ENCODE measurements around the gene IFT80. TPM values are rescaled to one million over a fixed set of nuclear protein-coding genes. Genes with fewer than 3 reads are reported as not detected.

The IFT80 gene
- total and polyA plus RNA-seq, 2 experiments from 2014 or later = 14.1 to 33.0 TPM

DNA sequence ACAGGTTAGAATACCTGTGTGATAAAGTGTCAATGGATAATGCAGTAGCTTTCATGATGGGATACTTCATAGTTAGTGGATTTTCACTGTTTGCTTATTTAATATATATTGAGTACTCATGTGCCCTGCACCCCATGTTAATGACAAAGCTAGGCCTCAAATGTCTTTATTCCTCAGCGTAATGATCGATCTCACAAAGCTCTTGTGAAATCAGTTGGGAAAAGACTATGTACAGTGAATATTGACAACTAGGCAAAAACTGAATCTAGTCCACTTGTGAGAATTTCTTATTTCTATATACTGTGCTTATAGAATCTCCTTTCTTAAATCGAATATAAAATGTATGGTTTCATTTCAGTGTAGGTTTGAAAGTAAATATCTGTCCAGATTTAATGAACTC lies 18.3 kb upstream of the IFT80 start (continued):
- TF ChIP-seq, protein P1, sequence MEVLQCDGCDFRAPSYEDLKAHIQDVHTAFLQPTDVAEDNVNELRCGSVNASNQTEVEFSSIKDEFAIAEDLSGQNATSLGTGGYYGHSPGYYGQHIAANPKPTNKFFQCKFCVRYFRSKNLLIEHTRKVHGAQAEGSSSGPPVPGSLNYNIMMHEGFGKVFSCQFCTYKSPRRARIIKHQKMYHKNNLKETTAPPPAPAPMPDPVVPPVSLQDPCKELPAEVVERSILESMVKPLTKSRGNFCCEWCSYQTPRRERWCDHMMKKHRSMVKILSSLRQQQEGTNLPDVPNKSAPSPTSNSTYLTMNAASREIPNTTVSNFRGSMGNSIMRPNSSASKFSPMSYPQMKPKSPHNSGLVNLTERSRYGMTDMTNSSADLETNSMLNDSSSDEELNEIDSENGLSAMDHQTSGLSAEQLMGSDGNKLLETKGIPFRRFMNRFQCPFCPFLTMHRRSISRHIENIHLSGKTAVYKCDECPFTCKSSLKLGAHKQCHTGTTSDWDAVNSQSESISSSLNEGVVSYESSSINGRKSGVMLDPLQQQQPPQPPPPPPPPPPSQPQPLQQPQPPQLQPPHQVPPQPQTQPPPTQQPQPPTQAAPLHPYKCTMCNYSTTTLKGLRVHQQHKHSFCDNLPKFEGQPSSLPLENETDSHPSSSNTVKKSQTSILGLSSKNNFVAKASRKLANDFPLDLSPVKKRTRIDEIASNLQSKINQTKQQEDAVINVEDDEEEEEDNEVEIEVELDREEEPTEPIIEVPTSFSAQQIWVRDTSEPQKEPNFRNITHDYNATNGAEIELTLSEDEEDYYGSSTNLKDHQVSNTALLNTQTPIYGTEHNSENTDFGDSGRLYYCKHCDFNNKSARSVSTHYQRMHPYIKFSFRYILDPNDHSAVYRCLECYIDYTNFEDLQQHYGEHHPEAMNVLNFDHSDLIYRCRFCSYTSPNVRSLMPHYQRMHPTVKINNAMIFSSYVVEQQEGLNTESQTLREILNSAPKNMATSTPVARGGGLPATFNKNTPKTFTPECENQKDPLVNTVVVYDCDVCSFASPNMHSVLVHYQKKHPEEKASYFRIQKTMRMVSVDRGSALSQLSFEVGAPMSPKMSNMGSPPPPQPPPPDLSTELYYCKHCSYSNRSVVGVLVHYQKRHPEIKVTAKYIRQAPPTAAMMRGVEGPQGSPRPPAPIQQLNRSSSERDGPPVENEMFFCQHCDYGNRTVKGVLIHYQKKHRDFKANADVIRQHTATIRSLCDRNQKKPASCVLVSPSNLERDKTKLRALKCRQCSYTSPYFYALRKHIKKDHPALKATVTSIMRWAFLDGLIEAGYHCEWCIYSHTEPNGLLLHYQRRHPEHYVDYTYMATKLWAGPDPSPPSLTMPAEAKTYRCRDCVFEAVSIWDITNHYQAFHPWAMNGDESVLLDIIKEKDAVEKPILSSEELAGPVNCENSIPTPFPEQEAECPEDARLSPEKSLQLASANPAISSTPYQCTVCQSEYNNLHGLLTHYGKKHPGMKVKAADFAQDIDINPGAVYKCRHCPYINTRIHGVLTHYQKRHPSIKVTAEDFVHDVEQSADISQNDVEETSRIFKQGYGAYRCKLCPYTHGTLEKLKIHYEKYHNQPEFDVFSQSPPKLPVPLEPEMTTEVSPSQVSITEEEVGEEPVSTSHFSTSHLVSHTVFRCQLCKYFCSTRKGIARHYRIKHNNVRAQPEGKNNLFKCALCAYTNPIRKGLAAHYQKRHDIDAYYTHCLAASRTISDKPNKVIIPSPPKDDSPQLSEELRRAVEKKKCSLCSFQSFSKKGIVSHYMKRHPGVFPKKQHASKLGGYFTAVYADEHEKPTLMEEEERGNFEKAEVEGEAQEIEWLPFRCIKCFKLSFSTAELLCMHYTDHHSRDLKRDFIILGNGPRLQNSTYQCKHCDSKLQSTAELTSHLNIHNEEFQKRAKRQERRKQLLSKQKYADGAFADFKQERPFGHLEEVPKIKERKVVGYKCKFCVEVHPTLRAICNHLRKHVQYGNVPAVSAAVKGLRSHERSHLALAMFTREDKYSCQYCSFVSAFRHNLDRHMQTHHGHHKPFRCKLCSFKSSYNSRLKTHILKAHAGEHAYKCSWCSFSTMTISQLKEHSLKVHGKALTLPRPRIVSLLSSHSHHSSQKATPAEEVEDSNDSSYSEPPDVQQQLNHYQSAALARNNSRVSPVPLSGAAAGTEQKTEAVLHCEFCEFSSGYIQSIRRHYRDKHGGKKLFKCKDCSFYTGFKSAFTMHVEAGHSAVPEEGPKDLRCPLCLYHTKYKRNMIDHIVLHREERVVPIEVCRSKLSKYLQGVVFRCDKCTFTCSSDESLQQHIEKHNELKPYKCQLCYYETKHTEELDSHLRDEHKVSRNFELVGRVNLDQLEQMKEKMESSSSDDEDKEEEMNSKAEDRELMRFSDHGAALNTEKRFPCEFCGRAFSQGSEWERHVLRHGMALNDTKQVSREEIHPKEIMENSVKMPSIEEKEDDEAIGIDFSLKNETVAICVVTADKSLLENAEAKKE (CRISPR knock-in tag; IDR thresholded peaks at IDR 0.05) = no peak
- TF ChIP-seq ZNF331 (CRISPR knock-in tag; IDR thresholded peaks at IDR 0.05; ENCODE audit: low read depth) = no peak
- TF ChIP-seq, protein P2, sequence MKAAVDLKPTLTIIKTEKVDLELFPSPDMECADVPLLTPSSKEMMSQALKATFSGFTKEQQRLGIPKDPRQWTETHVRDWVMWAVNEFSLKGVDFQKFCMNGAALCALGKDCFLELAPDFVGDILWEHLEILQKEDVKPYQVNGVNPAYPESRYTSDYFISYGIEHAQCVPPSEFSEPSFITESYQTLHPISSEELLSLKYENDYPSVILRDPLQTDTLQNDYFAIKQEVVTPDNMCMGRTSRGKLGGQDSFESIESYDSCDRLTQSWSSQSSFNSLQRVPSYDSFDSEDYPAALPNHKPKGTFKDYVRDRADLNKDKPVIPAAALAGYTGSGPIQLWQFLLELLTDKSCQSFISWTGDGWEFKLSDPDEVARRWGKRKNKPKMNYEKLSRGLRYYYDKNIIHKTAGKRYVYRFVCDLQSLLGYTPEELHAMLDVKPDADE (IDR thresholded peaks at IDR 0.05) = no peak

DNA sequence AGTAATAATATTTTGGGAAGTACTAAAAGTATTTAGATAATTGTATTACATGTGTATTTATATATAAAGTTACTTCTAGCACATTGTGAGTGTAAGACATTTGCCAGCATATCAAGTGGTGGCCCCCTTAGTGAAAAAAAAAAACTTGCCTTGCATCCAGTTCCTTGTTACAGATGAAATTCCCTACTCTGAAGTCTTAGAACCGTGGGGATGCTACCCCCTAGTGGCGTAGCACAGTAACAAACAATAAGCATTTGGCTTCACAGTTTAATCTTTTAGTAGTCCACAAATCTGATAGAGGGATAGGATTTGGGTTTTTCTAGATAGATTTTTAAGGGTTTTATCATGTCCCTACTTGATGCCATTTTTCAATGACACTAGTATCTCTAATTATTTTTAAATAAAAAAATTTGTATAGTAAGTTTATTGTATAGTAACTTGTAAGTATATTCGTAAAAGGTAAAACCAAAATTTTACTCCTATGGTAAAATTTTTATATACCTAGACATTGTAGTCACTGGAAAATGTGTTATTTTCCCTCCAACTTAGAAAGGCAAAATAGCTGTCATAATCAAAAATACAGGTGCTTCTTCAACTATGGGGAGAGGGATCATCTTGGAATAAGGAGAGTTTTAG lies 14.7 kb upstream of the IFT80 start:
- Histone ChIP-seq H3K4me3 (no peak overlapping the region), H3K4me2 (no peak overlapping the region), H3F3A (replicated peaks; ENCODE audit: low read depth) (no peaks in the 10 kb centered on the region), H2AFZ (no peak overlapping the region), H3K79me2 (replicated peaks; ENCODE audit: insufficient read depth) (peaks cover 26% of the 10 kb centered on the region), H3K27ac (ENCODE audit: low read depth) (no peak overlapping the region), H4K20me1 (replicated peaks; ENCODE audit: insufficient read depth) (peaks cover 19% of the 10 kb centered on the region; the same call in 1 of the 2 replicates), H3K4me1 (ENCODE audit: insufficient read depth) (no peaks in the 10 kb centered on the region), H3K9me2 (ENCODE audit: insufficient read depth) (no peaks in the 10 kb centered on the region), H3K27me3 (ENCODE audit: insufficient read depth) (no peaks in the 10 kb centered on the region), H3K36me3 (ENCODE audit: insufficient read depth) (peaks cover 60% of the 10 kb centered on the region)
- DNase-seq (ENCODE audit: low spot score) = peak; percentile 83
- Mint-ChIP-seq H3K4me1 (no peaks in the 10 kb centered on the region), H3K36me3 (ENCODE audit: low read depth) (peaks cover 75% of the 10 kb centered on the region), H3K9me3 (no peaks in the 10 kb centered on the region), H3K27me3 (ENCODE audit: insufficient read depth, low read depth, poor library complexity) (no peaks in the 10 kb centered on the region), H3K27ac (no peak overlapping the region), H3K4me3 (no peak overlapping the region)
- no peak for TF ChIP-seq EZH2phosphoT487 (IDR thresholded peaks at IDR 0.05; ENCODE audit: unreplicated experiment)
- TF ChIP-seq JUNB (IDR thresholded peaks at IDR 0.05; ENCODE audit: unreplicated experiment) = no peak
- peak; percentile 88 to 89 for TF ChIP-seq CTCF (conservative IDR thresholded peaks at IDR 0.05; ENCODE audit: low read depth in 2 of 2)
- ATAC-seq = peak; percentile 73

Data from GM23338 (cell line).